Measurements from ENCODE around the gene TESK2.

DNA sequence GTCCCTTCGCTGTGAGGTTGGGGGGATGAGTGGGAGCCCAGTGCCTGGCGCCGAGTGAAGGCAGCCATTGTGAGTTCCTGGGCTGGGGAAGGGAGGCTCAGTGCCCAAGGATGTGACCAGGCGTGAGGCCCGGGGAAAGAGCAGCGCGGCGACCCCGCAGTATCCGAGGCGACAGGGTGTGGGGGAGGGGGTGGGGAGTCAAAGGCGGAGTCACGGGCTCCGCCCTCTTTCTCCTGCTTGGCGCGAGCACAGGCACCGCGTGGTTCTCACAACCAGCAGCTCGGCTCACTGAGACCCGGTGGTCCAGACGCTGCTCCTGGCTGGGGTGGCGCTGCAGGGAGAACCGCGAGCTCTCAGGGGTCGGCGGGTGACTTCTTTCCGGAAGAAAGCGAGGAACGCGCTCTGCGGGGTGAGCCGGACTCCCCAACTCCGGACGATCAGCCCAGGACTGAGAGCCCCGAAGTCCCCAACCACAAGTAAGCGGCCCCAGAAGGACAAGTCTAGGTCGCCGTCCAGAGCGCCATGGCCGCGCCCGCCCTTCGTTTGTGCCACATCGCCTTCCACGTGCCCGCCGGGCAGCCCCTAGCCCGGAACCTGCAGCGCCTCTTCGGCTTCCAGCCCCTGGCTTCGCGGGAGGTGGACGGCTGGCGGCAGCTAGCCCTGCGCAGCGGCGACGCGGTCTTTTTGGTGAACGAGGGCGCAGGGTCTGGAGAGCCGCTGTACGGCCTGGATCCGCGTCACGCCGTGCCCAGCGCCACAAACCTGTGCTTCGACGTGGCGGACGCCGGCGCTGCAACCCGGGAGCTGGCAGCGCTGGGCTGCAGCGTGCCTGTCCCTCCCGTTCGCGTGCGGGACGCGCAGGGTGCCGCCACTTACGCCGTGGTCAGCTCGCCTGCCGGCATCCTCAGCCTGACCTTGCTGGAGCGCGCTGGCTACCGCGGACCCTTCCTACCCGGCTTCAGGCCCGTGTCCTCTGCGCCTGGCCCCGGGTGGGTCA, 164.0 kb downstream of the TESK2 start, which contains the start of gene HPDL:
- TF ChIP-seq GATA2 (IDR thresholded peaks at IDR 0.05; ENCODE audit: low read depth, low read length) (no peak), GATA3 (IDR thresholded peaks at IDR 0.05; ENCODE audit: low read depth, low read length) (no peak)

All from SH-SY5Y (cell line).